Nucleus accumbens (tissue), 56 donors: ENCODE measurements around the gene IRF1.
A peak's percentile ranks its signal among the peaks of the same experiment; 100 is the strongest.

Experiments used
- DNase-seq, 56 donors: peaks; one replicate each; lab custom pipeline; 2025; lab: John Stamatoyannopoulos, UW

The IRF1 gene

DNA sequence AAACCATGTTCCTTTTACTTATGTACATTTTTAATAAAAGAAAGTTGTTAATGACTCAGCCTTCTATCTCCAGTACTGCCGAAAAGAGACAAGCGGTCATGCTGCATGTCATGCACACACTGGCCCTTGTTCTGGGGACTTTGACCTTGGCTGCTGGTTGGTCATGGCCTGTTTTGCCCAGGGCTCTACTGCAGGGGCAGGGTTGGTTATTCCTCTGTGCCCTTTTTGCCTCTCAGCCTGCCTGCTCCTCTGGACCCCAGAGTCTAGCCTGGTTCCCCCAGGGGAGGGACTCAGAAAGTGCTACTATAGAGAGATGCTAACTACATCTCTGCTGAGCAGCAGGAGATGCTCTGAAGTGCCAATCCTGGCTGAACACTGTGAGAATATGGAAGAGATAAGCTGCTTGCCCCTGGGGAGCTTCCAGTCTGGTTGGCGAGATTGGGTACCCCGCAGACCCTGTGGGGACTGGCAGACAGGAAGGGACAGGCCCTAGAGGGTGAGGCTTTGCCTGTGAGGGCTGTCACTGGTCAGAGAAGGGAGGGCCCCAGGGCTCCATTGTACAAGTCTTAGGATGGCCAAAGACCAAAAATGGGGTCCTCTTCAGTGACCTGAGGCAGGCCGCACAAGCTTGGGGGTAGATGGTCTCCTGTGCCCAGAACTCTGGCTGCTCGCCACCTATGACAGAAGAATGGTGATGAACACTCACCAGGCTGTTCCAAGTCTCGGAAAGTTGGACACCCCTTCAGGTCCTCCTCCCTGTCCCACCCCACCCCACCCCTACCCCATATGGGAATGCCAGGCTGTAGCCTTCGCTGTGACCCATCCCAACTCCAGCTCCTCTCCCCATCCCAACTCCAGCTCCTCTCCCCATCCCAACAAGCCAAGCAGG is 14.3 kb downstream of the IRF1 start:
- DNase-seq = no peak

GRCh38 chr5:132475497-132475882 is 15.1 kb downstream of the IRF1 start:
- DNase-seq = no peak

- no peak for DNase-seq
These were observed 15.6 kb downstream of the IRF1 start for GRCh38 chr5:132474881-132475496.

GRCh38 chr5:132474131-132474723 is 16.3 kb downstream of the IRF1 start:
- no peak for DNase-seq

- no peak for DNase-seq
These were observed 16.9 kb downstream of the IRF1 start for GRCh38 chr5:132473668-132474067.

- no peak for DNase-seq
These were observed 17.5 kb downstream of the IRF1 start for GRCh38 chr5:132473019-132473531.

DNA sequence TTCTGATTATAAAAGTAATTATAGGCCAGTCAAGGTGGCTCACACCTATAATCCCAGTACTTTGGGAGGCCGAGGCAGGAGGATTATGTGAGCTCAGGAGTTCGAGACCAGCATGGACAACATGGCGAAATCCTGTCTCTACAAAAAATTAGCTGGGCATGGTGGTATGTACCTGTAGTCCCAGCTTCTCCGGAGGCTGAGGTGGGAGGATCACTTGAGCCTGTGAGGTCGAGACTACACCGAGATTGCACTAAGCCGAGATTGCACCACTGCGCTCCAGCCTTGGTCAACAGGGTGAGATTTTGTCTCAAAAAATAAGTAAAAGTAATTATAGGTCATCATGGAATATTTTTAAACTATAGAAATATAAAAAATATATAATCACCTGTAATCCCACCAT is 18.1 kb downstream of the IRF1 start:
- DNase-seq = no peak

GRCh38 chr5:132471944-132472343 is 18.6 kb downstream of the IRF1 start:
- DNase-seq = no peak

- no peak for DNase-seq
These were observed 19.2 kb downstream of the IRF1 start for GRCh38 chr5:132471151-132471907.

DNA sequence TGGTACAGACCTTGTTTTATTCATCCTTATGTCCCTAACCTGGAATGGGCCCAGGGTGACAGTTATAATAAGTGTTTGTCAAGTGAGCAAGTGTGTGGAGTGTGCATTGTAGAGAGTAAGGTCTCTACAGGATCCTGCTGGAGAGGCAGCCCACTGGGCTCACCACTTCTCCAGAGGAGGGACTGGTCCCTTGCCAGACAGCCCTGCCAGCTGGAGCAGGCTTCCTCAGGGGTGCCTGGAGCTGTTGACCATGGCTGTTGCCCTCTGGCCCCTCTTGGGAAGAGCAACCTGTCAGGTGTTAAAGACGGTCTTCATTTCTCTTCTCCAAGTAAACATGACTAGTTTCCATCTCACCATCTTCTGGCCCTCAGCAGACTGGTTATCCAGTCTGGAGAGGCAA is 20.0 kb downstream of the IRF1 start:
- DNase-seq = no peak

DNA sequence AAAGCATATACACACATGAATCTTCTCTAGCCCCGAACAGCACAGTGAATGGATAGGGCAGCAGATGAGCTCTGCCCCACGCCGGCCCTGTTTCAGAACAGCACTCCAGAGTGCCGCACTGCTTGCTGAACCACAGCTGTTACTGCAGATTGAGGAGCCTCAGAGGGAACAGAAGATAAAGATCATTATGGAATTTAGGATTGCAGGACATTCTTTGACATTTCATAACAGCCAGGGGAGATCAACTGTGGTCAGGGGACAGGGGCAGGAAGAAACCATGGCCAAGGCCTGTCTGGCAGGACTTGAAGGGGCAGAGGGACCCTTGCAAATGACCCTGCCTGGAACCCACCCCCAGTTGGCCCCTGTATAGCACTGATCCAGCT is 20.6 kb downstream of the IRF1 start:
- DNase-seq = no peak

DNA sequence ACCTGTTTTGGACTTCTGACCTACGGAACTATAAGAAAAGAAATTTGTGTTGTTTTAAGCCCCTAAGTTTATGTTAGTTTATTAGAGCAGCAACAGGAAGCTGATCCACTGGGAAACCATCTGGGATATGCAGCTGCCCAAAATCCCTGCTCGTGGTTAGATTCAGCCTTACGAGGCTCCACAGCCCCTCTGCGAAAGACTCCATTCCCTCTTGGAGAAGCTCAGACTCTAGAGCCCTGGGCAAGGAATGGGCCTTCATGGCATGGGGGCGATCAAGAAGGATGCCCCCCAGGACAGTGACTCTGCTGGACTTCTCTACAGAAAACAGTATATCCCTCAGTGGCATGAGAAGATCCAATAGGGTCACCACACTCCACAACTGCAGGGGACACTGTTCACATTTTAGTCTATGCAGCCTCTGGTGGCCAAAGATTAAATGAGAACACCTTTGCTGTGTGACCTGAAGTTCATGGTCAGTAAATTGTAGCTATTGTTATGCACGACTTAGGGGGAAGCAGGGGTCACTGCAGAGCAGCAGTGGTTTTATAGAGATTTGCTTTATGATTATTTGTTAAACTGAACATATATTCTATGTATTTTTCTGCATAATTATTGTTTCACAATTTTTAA is 21.1 kb downstream of the IRF1 start:
- no peak for DNase-seq

- DNase-seq = no peak
These were observed 21.8 kb downstream of the IRF1 start for GRCh38 chr5:132468656-132469379.

DNA sequence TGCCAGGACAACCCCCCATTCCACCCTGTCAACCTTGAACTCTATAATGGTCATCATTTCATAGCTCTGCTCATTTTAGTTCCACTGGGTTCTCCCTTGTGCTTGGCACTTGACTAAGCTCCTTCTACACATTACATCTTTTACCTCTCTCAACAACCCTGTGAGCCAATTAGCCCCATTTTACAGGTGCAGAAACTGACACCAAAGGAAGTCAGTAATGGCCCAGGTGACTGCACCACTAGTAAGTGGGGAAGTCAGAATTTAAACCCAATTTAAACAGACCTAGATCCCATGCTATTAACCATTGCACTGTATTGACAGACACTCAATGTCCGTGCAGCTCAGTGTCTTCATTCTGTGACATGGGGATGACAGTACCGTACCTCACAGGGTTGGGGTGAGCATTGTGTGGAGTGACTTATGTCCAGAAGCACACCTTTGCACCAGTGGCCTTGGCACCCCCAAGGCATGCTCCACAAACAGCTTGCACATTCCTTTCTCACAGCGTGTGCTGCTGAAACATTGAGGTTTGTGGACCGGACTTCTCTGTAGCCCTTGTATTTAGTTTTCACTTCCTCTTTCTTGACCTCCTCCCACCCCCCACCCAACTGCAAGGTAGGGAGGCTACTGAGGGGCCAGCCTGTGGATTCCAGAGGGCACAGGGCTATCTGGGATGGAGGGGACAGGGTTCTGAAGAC is 23.1 kb downstream of the IRF1 start:
- peak in 1 of 56 donors; percentile 11 for DNase-seq

DNA sequence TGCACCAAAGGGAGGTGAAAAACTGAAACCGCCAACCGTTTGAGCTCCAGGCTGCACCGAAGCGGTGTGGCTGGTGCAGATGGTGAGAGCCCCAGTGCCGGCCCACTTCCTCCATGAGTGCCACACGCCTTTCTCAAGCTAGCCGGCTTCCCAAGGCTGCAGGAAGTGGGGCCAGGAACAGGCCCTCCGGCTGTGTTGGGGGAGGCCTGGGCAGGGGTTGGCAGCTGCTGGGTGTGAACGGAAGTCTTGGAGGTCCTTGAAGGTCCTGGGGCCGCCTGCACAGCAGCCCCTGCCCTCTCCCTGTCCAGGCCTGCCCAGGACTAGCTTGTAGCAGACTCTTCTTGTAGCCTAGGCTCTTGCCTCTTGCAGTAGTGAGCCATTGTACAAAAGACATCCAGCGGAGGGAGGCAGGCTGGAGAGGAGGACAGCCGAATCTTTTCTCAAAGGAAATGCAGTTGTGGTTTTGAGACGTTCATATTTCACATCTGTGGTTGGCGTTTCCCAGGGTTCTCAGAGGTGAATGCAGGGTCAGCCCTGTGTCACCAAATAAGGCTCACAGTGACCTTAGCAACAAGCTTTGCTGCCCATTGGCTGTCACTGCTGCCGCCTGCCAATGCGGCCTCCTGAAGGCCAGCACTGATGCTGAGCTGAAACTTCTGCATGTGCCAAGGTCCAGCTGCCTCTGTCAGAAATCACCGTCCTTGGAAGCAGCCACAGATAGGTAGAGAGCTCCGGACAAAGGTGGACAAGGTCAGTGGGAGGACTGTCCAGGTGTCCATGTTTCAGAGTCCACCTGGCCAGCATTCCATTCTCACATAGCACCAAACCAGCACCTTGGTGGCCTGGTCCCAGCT is 23.9 kb downstream of the IRF1 start:
- peak in 2 of 56 donors; percentile 17 to 24 for DNase-seq

DNA sequence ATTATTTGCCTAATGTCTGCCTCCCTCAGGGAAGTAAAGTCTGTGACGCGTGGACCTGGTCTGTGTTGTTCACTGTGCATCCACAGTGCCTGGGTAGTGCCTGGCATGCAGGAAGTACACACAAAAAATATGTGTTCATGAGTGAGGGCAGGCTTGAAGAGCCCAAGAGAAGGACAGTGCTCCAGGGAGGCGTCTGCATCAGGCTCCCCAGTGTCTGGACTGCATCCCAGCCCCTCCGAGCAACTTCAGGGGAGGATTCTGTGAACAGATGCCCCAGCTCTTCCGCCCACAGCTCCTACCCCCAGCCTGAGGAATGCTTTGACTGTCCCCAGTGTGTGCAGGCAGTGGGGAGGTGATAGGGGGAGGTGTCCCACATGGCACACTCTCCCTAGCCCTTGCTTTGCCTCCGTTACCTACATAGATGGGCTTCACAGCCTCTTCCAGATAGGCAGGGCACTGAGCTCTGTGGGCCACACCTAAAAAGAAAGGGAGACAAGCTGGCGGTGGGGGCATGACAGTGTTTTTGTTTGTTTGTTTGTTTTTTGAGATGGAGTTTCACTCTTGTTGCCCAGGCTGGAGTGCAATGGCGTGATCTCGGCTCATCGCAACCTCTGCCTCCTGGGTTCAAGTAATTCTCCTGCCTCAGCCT is 25.4 kb downstream of the IRF1 start:
- DNase-seq = no peak

DNA sequence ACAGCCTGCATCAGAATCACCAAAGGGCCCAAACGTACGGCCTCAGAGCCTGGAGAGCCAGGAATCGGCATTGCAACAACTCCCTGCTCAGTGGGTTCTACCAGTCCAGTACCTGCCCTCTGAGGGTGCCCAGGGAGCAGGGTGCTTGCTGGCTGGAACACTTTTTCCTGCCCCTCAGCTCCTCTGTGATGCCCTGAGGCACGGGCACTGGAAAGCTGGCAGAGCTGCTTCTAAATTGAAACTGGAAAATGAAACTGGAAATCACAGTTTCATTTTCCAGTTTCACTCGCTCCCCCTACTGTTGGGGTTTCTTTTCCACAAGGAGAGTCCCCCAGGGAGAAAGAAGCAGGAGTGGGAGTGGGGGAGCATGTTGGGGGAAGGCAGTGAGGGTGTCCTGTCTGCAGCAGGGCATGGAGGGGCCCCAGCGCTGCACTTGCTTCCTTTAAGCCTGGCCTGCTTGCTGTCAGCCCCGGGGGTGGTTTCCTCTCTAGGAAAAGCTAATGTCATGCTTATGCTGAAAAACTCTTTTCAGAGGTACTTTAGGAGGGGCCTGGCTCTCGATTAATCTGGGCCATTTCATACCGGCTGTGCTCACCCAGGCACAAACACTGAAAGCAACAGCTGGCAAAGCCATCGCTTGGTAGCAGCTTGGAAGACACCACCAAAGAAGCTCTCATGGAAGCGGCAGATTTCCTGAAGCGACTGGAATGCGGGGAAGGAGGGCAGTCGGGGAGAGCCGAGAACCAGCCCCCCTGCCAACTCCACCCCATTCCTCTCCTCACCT is 26.2 kb downstream of the IRF1 start:
- no peak for DNase-seq
